Lower leg skin (tissue), 3 donors: ENCODE data around the gene HSFX3.

ENCODE experiments used
- CTCF ChIP-seq, 3 donors: fragments of 450-650 bp; IDR thresholded peaks; one replicate each; pipeline ENCODE4 v1.5.1; 2016; ENCODE audit warnings: antibody characterized with exemption in 3 of 3, mild to moderate bottlenecking in 3 of 3, moderate library complexity in 2 of 3
- POLR2A ChIP-seq, 2 donors: fragments of 450-650 bp; IDR thresholded peaks; one replicate each; pipeline ENCODE4 v1.6.1; 2016 to 2017; ENCODE audit warnings: antibody characterized with exemption in 2 of 2, mild to moderate bottlenecking in 1 of 2, moderate library complexity in 1 of 2

GRCh38 chrX:149531599-149531998, 18.1 kb downstream of the HSFX3 start:
- TF ChIP-seq CTCF (IDR thresholded peaks at IDR 0.05) = no peak
- no peak for TF ChIP-seq POLR2A (IDR thresholded peaks at IDR 0.05)
